Measurements from ENCODE around the gene WDFY2.

GRCh38 chr13:51681037-51681678 lies 96.9 kb downstream of the WDFY2 start:
- TF ChIP-seq POLR2A (IDR thresholded peaks at IDR 0.05) (no peak), POLR2AphosphoS5 (IDR thresholded peaks at IDR 0.05) (no peak)
